ENCODE results near the gene SYK.

Gene SYK

GRCh38 chr9:90773617-90774016, 28.0 kb upstream of the SYK start:
- peak; percentile 74 for TF ChIP-seq CTCF (IDR thresholded peaks at IDR 0.05)

- TF ChIP-seq CTCF (IDR thresholded peaks at IDR 0.05) = no peak
These were observed 27.5 kb upstream of the SYK start for GRCh38 chr9:90774071-90774470.

- no peak for TF ChIP-seq CTCF (IDR thresholded peaks at IDR 0.05)
These were observed 26.9 kb upstream of the SYK start for GRCh38 chr9:90774682-90775081.

- TF ChIP-seq CTCF (IDR thresholded peaks at IDR 0.05) = no peak
These were observed 26.0 kb upstream of the SYK start for GRCh38 chr9:90775657-90776056.

GRCh38 chr9:90778746-90779145, 22.9 kb upstream of the SYK start:
- no peak for TF ChIP-seq CTCF (IDR thresholded peaks at IDR 0.05)

- TF ChIP-seq CTCF (IDR thresholded peaks at IDR 0.05) = no peak
These were observed 18.1 kb upstream of the SYK start for GRCh38 chr9:90783552-90783951.

- no peak for TF ChIP-seq CTCF (IDR thresholded peaks at IDR 0.05)
These were observed 17.7 kb upstream of the SYK start for GRCh38 chr9:90783964-90784363.

GRCh38 chr9:90787771-90788460, 13.7 kb upstream of the SYK start:
- TF ChIP-seq CTCF (IDR thresholded peaks at IDR 0.05) = no peak

Measured in LNCAP (cell line).